H1 (cell line): Measurements from ENCODE around the gene SUOX.

Source experiments
- ATF3 ChIP-seq: IDR thresholded peaks from 2 replicates; pipeline ENCODE4 v1.6.1; 2011; ENCODE audit warnings: low read depth, mild to moderate bottlenecking, low read length; ENCODE audit not compliant: insufficient read depth
- EGR1 ChIP-seq: IDR thresholded peaks from 2 replicates; pipeline ENCODE4 v1.6.1; 2011; ENCODE audit warnings: low read depth, low read length, borderline replicate concordance
- EP300 ChIP-seq, 2 experiments: IDR thresholded peaks; 1 replicate in 1 of 2; 2 replicates in 1 of 2; pipeline ENCODE4 v1.6.1; 2011 to 2012; ENCODE audit warnings: low read depth in 2 of 2, low read length in 2 of 2, mild to moderate bottlenecking in 2 of 2, borderline replicate concordance in 1 of 2, inconsistent platforms in 1 of 2, moderate library complexity in 1 of 2
- KDM1A ChIP-seq: fragments of 200-600, 300-600 bp; sonication (generic); IDR thresholded peaks from 2 replicates; pipeline ENCODE4 v1.7.1; 2016; ENCODE audit warnings: mild to moderate bottlenecking, low read length, borderline replicate concordance
- MAFK ChIP-seq: IDR thresholded peaks from 2 replicates; pipeline ENCODE4 v1.6.1; 2012; ENCODE audit warnings: low read depth, mild to moderate bottlenecking, improper control_type of control experiment, low read length
- POLR2A ChIP-seq, 2 experiments: IDR thresholded peaks; 1 replicate in 1 of 2; 2 replicates in 1 of 2; pipeline ENCODE4 v1.6.1; 2011; ENCODE audit warnings: low read depth in 2 of 2, low read length in 2 of 2, mild to moderate bottlenecking in 2 of 2; ENCODE audit errors: control extremely low read depth in 1 of 2
- POLR2AphosphoS5 ChIP-seq: IDR thresholded peaks from 2 replicates; pipeline ENCODE4 v1.6.1; 2011; ENCODE audit warnings: low read depth, low read length
- RAD21 ChIP-seq, 2 experiments: IDR thresholded peaks in 1 of 2; conservative IDR thresholded peaks in 1 of 2; 2 replicates each; pipeline ENCODE4 v1.6.1; 2011; ENCODE audit warnings: low read depth in 2 of 2, low read length in 2 of 2, improper control_type of control experiment in 1 of 2, inconsistent platforms in 1 of 2, mild to moderate bottlenecking in 1 of 2, moderate library complexity in 1 of 2
- RBBP5 ChIP-seq: IDR thresholded peaks from 2 replicates; pipeline ENCODE4 v1.7.1; 2012; ENCODE audit warnings: low read depth, mild to moderate bottlenecking, inconsistent platforms, low read length, moderate library complexity, borderline replicate concordance
- RFX5 ChIP-seq: IDR thresholded peaks from 2 replicates; pipeline ENCODE4 v1.6.1; 2011; ENCODE audit warnings: low read depth, low read length, improper control_type of control experiment, borderline replicate concordance
- SIX5 ChIP-seq: IDR thresholded peaks from 2 replicates; pipeline ENCODE4 v1.6.1; 2011; ENCODE audit warnings: mild to moderate bottlenecking, low read depth, low read length
- SP1 ChIP-seq: IDR thresholded peaks from 2 replicates; pipeline ENCODE4 v1.6.1; 2011; ENCODE audit warnings: low read depth, low read length
- TF ChIP-seq, protein P1 (sequence below), 3 experiments: IDR thresholded peaks; 1 replicate in 2 of 3; 2 replicates in 1 of 3; pipeline versions ENCODE4 v1.5.1 to v1.6.1; 2011; ENCODE audit warnings: low read length in 3 of 3, mild to moderate bottlenecking in 3 of 3, inconsistent platforms in 2 of 3, low read depth in 1 of 3, moderate library complexity in 1 of 3; ENCODE audit not compliant: insufficient read depth in 1 of 3; ENCODE audit errors: control extremely low read depth in 1 of 3
- TF ChIP-seq, protein P2 (sequence below): IDR thresholded peaks from 2 replicates; pipeline ENCODE4 v1.6.1; 2012; ENCODE audit warnings: low read length, inconsistent platforms

- TF ChIP-seq EP300 (IDR thresholded peaks at IDR 0.05; ENCODE audit: borderline replicate concordance in 1 of 2, low read depth in 2 of 2, low read length in 2 of 2) (no peak), RFX5 (no peak), POLR2A (IDR thresholded peaks at IDR 0.05; ENCODE audit: control extremely low read depth in 1 of 2, low read depth in 2 of 2, low read length in 2 of 2) (peak in 1 of 2 experiments; percentile 69; a peak in 2 of 3 replicates), RAD21 (IDR thresholded peaks at IDR 0.05 in 1 of 2, conservative IDR thresholded peaks at IDR 0.05 in 1 of 2; ENCODE audit: low read depth in 2 of 2, low read length in 2 of 2) (no peak), POLR2AphosphoS5 (no peak), RBBP5 (no peak), MAFK (no peak), SP1 (peak; percentile 47; the same call in 1 of the 2 replicates), SIX5 (no peak), KDM1A (no peak; the same call in 1 of the 2 replicates), EGR1 (no peak), ATF3 (no peak)
- TF ChIP-seq, protein P1, sequence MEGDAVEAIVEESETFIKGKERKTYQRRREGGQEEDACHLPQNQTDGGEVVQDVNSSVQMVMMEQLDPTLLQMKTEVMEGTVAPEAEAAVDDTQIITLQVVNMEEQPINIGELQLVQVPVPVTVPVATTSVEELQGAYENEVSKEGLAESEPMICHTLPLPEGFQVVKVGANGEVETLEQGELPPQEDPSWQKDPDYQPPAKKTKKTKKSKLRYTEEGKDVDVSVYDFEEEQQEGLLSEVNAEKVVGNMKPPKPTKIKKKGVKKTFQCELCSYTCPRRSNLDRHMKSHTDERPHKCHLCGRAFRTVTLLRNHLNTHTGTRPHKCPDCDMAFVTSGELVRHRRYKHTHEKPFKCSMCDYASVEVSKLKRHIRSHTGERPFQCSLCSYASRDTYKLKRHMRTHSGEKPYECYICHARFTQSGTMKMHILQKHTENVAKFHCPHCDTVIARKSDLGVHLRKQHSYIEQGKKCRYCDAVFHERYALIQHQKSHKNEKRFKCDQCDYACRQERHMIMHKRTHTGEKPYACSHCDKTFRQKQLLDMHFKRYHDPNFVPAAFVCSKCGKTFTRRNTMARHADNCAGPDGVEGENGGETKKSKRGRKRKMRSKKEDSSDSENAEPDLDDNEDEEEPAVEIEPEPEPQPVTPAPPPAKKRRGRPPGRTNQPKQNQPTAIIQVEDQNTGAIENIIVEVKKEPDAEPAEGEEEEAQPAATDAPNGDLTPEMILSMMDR (IDR thresholded peaks at IDR 0.05; ENCODE audit: control extremely low read depth in 1 of 3, insufficient read depth in 1 of 3, low read depth in 1 of 3, low read length in 3 of 3) = no peak
- TF ChIP-seq, protein P2, sequence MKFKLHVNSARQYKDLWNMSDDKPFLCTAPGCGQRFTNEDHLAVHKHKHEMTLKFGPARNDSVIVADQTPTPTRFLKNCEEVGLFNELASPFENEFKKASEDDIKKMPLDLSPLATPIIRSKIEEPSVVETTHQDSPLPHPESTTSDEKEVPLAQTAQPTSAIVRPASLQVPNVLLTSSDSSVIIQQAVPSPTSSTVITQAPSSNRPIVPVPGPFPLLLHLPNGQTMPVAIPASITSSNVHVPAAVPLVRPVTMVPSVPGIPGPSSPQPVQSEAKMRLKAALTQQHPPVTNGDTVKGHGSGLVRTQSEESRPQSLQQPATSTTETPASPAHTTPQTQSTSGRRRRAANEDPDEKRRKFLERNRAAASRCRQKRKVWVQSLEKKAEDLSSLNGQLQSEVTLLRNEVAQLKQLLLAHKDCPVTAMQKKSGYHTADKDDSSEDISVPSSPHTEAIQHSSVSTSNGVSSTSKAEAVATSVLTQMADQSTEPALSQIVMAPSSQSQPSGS = no peak
Measured at GRCh38 chr12:56020423-56021184, 23.5 kb downstream of the SUOX start, which contains the start of gene IKZF4.
